ENCODE measurements around the gene CLINT1. TPM values are rescaled to one million over a fixed set of nuclear protein-coding genes. Genes with fewer than 3 reads are reported as not detected.

Gene CLINT1
- total RNA-seq, 1 experiment from 2014 or later: 69.6 TPM

DNA sequence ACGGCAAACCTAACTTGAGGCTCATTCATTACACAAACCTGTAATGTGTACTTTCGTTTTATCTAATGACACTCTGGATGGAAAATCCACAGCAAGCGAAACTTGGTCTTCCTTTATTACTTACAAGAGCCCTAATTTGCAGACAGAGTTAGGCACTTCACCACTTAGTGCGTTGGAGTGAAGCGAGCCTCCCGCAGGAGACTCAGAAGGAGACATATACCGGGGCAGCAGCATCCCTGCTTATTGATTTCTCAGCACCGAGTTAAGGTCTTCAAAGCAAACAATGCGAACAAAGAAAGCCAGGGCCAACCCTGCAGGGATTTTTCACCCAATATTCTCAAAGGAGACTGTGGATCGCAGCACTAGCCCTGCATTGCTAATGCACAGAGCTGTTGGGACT, 86.8 kb downstream of the CLINT1 start:
- TF ChIP-seq, protein P1, sequence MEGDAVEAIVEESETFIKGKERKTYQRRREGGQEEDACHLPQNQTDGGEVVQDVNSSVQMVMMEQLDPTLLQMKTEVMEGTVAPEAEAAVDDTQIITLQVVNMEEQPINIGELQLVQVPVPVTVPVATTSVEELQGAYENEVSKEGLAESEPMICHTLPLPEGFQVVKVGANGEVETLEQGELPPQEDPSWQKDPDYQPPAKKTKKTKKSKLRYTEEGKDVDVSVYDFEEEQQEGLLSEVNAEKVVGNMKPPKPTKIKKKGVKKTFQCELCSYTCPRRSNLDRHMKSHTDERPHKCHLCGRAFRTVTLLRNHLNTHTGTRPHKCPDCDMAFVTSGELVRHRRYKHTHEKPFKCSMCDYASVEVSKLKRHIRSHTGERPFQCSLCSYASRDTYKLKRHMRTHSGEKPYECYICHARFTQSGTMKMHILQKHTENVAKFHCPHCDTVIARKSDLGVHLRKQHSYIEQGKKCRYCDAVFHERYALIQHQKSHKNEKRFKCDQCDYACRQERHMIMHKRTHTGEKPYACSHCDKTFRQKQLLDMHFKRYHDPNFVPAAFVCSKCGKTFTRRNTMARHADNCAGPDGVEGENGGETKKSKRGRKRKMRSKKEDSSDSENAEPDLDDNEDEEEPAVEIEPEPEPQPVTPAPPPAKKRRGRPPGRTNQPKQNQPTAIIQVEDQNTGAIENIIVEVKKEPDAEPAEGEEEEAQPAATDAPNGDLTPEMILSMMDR (conservative IDR thresholded peaks at IDR 0.05; ENCODE audit: low read depth, low read length): no peak
- POLR2A ChIA-PET (ENCODE audit: low non-redundant PET): no interaction called here
- no peak overlapping the region for H3K4me3 ChIP-seq (ENCODE audit: low read depth, low read length, poor library complexity, severe bottlenecking)
- CTCF ChIA-PET: no interaction called here
- H3K4me1 ChIP-seq (ENCODE audit: insufficient read depth, low read length, poor library complexity, severe bottlenecking): no peaks in the 10 kb centered on the region
- BruUV-seq (replicated peaks): no TSS peak
- H3K27ac ChIP-seq (ENCODE audit: low read depth, low read length, poor library complexity, severe bottlenecking): no peak overlapping the region
- intact Hi-C loops (cut with micrococcal nuclease; ENCODE audit: unreplicated experiment): no loop called here
- H3K9me3 ChIP-seq (ENCODE audit: low read depth, low read length, poor library complexity, severe bottlenecking): no peaks in the 10 kb centered on the region
- H3K36me3 ChIP-seq (ENCODE audit: insufficient read depth, low read length, poor library complexity, severe bottlenecking): no peaks in the 10 kb centered on the region
- no peak for DNase-seq (ENCODE audit: low spot score)
- no peaks in the 10 kb centered on the region for H3K27me3 ChIP-seq (replicated peaks; ENCODE audit: insufficient read depth, low read depth, low read length, poor library complexity)

DNA sequence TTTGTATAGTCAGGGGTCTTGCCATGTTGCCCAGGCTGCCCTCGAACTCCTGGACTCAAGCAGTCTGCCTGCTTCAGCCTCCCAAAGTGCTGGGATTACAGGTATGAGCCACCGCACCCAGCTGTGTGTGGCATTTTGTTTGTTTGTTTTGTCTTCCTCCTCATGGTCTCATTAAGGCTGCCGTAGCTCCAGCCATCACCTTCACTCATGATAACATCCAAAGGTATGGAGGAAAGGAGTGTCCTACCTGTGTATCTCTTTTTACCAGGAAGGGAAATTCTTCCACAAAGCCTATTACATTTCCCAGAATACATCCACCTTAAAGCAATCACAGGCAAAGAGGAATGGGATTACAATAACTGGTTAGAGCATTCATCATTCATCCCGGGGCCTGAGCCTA, 88.3 kb downstream of the CLINT1 start:
- Histone ChIP-seq H3K27ac (ENCODE audit: low read depth, low read length, poor library complexity, severe bottlenecking) (no peak overlapping the region), H3K4me1 (ENCODE audit: insufficient read depth, low read length, poor library complexity, severe bottlenecking) (no peaks in the 10 kb centered on the region), H3K9me3 (ENCODE audit: low read depth, low read length, poor library complexity, severe bottlenecking) (no peaks in the 10 kb centered on the region), H3K4me3 (ENCODE audit: low read depth, low read length, poor library complexity, severe bottlenecking) (no peak overlapping the region), H3K27me3 (replicated peaks; ENCODE audit: insufficient read depth, low read depth, low read length, poor library complexity) (no peaks in the 10 kb centered on the region), H3K36me3 (ENCODE audit: insufficient read depth, low read length, poor library complexity, severe bottlenecking) (no peaks in the 10 kb centered on the region)
- TF ChIP-seq, protein P1 (conservative IDR thresholded peaks at IDR 0.05; ENCODE audit: low read depth, low read length): no peak
- TF ChIP-seq EZH2 (IDR thresholded peaks at IDR 0.05; ENCODE audit: borderline replicate concordance, low read depth, low read length, poor library complexity, severe bottlenecking): no peak
- POLR2A ChIA-PET (ENCODE audit: low non-redundant PET): no interaction called here
- no peak for DNase-seq (ENCODE audit: low spot score)
- intact Hi-C loops (cut with micrococcal nuclease; ENCODE audit: unreplicated experiment): no loop called here
- no TSS peak for BruUV-seq (replicated peaks)
- CTCF ChIA-PET: no interaction called here

DNA sequence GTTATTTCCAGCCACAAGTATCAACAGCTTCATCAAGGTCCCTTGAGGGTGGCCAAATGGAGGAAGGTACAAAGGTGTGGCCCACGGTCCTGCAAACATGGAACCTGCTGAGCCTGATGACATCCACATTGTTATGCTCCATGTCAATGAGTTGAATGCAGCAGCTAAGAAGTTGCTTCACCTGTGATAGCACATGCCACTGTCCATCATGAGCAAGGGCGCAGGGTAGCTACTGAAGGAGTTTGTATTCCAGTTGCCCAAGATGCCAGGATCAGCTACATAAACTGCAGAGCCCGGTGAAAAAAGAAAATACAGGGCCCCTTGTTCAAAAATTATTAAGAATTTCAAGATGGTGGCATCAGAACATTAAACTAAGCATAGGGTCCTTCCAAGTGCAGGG, 91.3 kb downstream of the CLINT1 start:
- no peak for TF ChIP-seq EZH2 (IDR thresholded peaks at IDR 0.05; ENCODE audit: borderline replicate concordance, low read depth, low read length, poor library complexity, severe bottlenecking)
- TF ChIP-seq, protein P1 (conservative IDR thresholded peaks at IDR 0.05; ENCODE audit: low read depth, low read length): no peak
- DNase-seq (ENCODE audit: low spot score): no peak
- no TSS peak for BruUV-seq (replicated peaks)
- Histone ChIP-seq H3K27me3 (replicated peaks; ENCODE audit: insufficient read depth, low read depth, low read length, poor library complexity) (no peaks in the 10 kb centered on the region), H3K36me3 (ENCODE audit: insufficient read depth, low read length, poor library complexity, severe bottlenecking) (no peaks in the 10 kb centered on the region), H3K27ac (ENCODE audit: low read depth, low read length, poor library complexity, severe bottlenecking) (no peak overlapping the region), H3K9me3 (ENCODE audit: low read depth, low read length, poor library complexity, severe bottlenecking) (no peaks in the 10 kb centered on the region), H3K4me3 (ENCODE audit: low read depth, low read length, poor library complexity, severe bottlenecking) (no peak overlapping the region), H3K4me1 (ENCODE audit: insufficient read depth, low read length, poor library complexity, severe bottlenecking) (no peaks in the 10 kb centered on the region)
- CTCF ChIA-PET: interaction anchor here (0.5 kb wide), 1 partner anchor 183 kb away, joined by 3 read pairs; no protein-coding TSS in a partner anchor
- intact Hi-C loops (cut with micrococcal nuclease; ENCODE audit: unreplicated experiment): loop anchor here (10.0 kb wide), 1 partner anchor 1367 kb away; no protein-coding TSS in a partner anchor
- POLR2A ChIA-PET (ENCODE audit: low non-redundant PET): no interaction called here
